Stimulated activated CD8-positive, alpha-beta memory T cell treated with anti-CD3 and anti-CD28 coated beads, Interleukin-2, amount 100 ng/mL, for 48 hours (primary cell): ENCODE measurements around the gene TAS1R2.

Experiments used
- DNase-seq, 2 donors: peaks; one replicate each; pipeline ENCODE4 v3.0.0-alpha.2; 2020; ENCODE audit warnings: low read depth in 2 of 2

Gene TAS1R2

GRCh38 chr1:18802231-18802630, 57.2 kb downstream of the TAS1R2 start:
- DNase-seq: no peak

DNA sequence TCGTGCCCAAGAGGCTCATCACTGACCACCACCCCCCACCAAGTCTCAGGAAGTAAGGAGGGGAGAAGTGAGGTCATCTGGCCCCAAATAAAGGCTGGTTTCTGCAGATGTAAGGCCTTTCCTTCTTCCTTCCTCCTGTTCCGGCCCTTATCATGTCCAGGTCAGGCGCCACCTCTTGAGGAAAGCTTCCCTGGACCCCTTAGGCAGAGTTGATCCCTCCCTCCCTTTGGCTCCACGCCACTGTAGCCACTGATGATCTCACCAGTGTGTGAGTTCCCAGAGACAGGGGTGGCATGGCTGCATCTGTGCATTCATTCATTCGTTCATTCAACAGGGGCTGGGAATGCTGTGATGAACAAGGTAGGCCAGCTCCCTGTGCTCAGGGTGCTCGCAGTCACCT, 59.2 kb downstream of the TAS1R2 start:
- DNase-seq: no peak

- no peak for DNase-seq
Measured at GRCh38 chr1:18799454-18799853, 60.0 kb downstream of the TAS1R2 start.

GRCh38 chr1:18798946-18799345, 60.5 kb downstream of the TAS1R2 start:
- no peak for DNase-seq

DNA sequence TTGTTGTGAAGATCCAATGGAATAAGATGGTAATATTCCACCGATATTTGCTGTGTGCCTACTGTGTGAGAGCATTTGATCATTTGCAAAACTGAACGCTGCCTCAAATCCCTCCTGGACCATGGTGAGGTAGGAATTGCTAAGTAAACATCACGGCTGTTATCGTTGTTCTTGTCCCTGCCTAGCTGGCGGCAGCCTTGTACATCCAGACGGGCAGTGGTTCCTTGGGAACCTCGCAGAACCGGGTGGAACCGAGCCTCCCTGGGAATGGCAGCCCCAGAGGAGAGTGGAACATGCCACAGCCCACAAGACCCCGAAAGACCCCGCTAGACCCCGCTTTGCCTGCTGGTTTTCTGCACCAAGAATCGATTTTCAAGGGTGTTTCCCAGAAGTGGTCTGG, 60.9 kb downstream of the TAS1R2 start:
- no peak for DNase-seq

DNA sequence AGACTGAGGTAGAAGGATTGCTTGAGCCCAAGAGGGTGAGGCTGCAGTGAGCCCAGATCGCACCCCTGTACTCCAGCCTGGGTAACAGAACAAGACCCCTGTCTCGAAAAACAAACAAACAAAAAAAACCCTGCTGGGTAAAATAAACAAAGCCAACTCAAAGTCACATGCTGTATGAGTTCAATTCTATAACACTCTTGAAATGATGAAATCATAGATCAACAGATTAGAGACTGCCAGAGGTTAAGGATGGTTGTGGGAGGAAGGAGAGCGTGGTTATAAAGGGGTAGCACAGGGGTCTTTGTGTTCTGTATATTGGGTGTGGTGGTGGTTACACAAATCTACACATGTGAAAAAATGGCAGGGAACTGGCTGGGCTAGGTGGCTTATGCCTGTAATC, 62.5 kb downstream of the TAS1R2 start:
- DNase-seq: no peak

- DNase-seq: no peak
Measured at GRCh38 chr1:18795002-18795689, 64.3 kb downstream of the TAS1R2 start.

DNA sequence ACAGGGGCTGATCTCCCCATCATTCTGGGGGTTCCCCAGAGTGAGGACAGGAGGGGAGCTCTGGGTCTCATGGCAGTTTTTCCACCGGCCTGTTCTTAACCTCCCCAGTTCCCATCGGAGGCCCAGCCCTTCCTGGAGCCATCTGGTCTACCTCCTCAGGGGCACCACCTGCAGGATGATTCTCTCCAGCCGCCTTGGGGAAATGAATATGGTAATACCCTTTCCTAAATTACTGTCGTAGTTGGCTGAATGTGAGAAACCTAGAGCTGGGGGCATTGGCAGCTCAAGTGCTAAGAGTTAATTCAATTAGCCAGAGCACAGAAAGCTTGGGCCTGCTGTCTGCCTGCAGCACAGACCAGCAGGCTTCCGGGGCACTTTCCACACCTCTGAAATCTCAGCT, 64.9 kb downstream of the TAS1R2 start:
- DNase-seq: no peak

GRCh38 chr1:18794051-18794450, 65.4 kb downstream of the TAS1R2 start:
- no peak for DNase-seq

GRCh38 chr1:18793164-18793563, 66.3 kb downstream of the TAS1R2 start:
- no peak for DNase-seq

- DNase-seq: no peak
Measured at GRCh38 chr1:18792747-18793146, 66.7 kb downstream of the TAS1R2 start.
